Smooth muscle cell (in vitro differentiated cells): Measurements from ENCODE around the gene TACC3. TPM values are rescaled to one million over a fixed set of nuclear protein-coding genes. Genes with fewer than 3 reads are reported as not detected.

Experiments
- DNase-seq: peaks from one replicate; lab custom pipeline; 2025; ENCODE audit not compliant: unreplicated experiment; lab: John Stamatoyannopoulos, UW
- H2AFZ ChIP-seq: fragments of 200-600 bp; sonication (generic); 2 replicates; pipeline ENCODE4 v1.6.0; 2016; ENCODE audit warnings: antibody characterized with exemption, low read depth, mild to moderate bottlenecking
- H3F3A ChIP-seq: fragments of 200-600 bp; sonication (generic); 2 replicates; pipeline ENCODE4 v1.6.0; 2017; ENCODE audit warnings: antibody characterized with exemption, low read depth
- H3K27ac ChIP-seq: fragments of 200-600 bp; sonication (generic); 2 replicates; pipeline ENCODE4 v1.5.1; 2016; ENCODE audit warnings: low read depth, mild to moderate bottlenecking
- H3K27me3 ChIP-seq: fragments of 200-600 bp; sonication (generic); 2 replicates; pipeline ENCODE4 v1.6.1; 2016; ENCODE audit warnings: low read depth, mild to moderate bottlenecking
- H3K36me3 ChIP-seq: fragments of 200-600 bp; sonication (generic); 2 replicates; pipeline ENCODE4 v1.5.1; 2016; ENCODE audit warnings: low read depth
- H3K4me1 ChIP-seq: fragments of 200-600 bp; sonication (generic); 2 replicates; pipeline ENCODE4 v1.5.1; 2016; ENCODE audit warnings: low read depth
- H3K4me2 ChIP-seq: fragments of 200-600 bp; sonication (generic); 2 replicates; pipeline ENCODE4 v1.6.0; 2016; ENCODE audit warnings: mild to moderate bottlenecking
- H3K4me3 ChIP-seq: fragments of 200-600 bp; sonication (generic); 2 replicates; pipeline ENCODE4 v1.5.1; 2016; ENCODE audit warnings: mild to moderate bottlenecking
- H3K79me2 ChIP-seq: fragments of 200-600 bp; sonication (generic); 2 replicates; pipeline ENCODE4 v1.6.0; 2016; ENCODE audit warnings: low read depth, mild to moderate bottlenecking
- H3K9ac ChIP-seq: fragments of 200-600 bp; sonication (generic); 2 replicates; pipeline ENCODE4 v1.6.0; 2016; ENCODE audit warnings: low read depth
- H3K9me3 ChIP-seq: fragments of 200-600 bp; sonication (generic); replicated peaks from 2 replicates; pipeline ENCODE4 v1.5.1; 2016; ENCODE audit warnings: low read depth
- H4K20me1 ChIP-seq: fragments of 200-600 bp; sonication (generic); 2 replicates; pipeline ENCODE4 v1.6.0; 2016; ENCODE audit warnings: low read depth
- CTCF ChIP-seq: fragments of 200-600 bp; sonication (generic); IDR thresholded peaks from 2 replicates; pipeline ENCODE4 v1.5.1; 2017; ENCODE audit warnings: borderline replicate concordance, mild to moderate bottlenecking, antibody characterized with exemption; ENCODE audit not compliant: insufficient read depth, poor library complexity, severe bottlenecking
- WGBS: methylation state at CpG from one replicate; pipeline ENCODE4 v1.1.7; 2016; ENCODE audit warnings: low lambda C conversion rate; 5-methylcytosine and 5-hydroxymethylcytosine counted together
- polyA plus RNA-seq: library from polyadenylated mRNA; unstranded; fragments of >200 nt; fragmentation: Nextera tagmentation; extraction: Ambion mirVana; gene quantifications from 2 replicates; pipeline ENCODE4 v1.2.1, GENCODE V29; 2016
- total RNA-seq: library from RNA; depleted of rRNA; stranded (reverse); fragments of >200 nt; gene quantifications from 2 replicates; pipeline ENCODE4 v1.2.3, GENCODE V29; 2014

TACC3 gene
- total and polyA plus RNA-seq, 2 experiments from 2014 or later = 12.5 to 19.4 TPM

GRCh38 chr4:1726146-1726934 is 5.0 kb downstream of the TACC3 start:
- H3K9me3 ChIP-seq = no peaks in the 10 kb centered on the region
- H2AFZ ChIP-seq = no peak overlapping the region
- no peaks in the 10 kb centered on the region for H3K27me3 ChIP-seq
- peaks cover 26% of the 10 kb centered on the region for H3K79me2 ChIP-seq
- peak; percentile 70 for DNase-seq
- no peaks in the 10 kb centered on the region for H4K20me1 ChIP-seq
- peak; percentile 98 for TF ChIP-seq CTCF
- H3K4me2 ChIP-seq = no peak overlapping the region
- no peaks in the 10 kb centered on the region for H3F3A ChIP-seq
- no peak overlapping the region for H3K4me3 ChIP-seq
- H3K36me3 ChIP-seq = no peaks in the 10 kb centered on the region
- 66% methylated on average over 17 of the region's 17 CpGs for WGBS
- no peak overlapping the region for H3K9ac ChIP-seq
- no peak overlapping the region for H3K27ac ChIP-seq
- H3K4me1 ChIP-seq = no peaks in the 10 kb centered on the region

- Histone ChIP-seq H3K9me3 (no peaks in the 10 kb centered on the region), H3K27ac (no peak overlapping the region), H2AFZ (no peak overlapping the region), H3K9ac (no peak overlapping the region), H3K4me3 (no peak overlapping the region), H3K27me3 (no peaks in the 10 kb centered on the region), H3K79me2 (peaks cover 17% of the 10 kb centered on the region), H3K4me2 (no peak overlapping the region), H3K36me3 (no peaks in the 10 kb centered on the region), H3F3A (no peaks in the 10 kb centered on the region), H3K4me1 (no peaks in the 10 kb centered on the region), H4K20me1 (no peaks in the 10 kb centered on the region)
- DNase-seq = no peak
- WGBS = 88% methylated on average over 18 of the region's 18 CpGs
- TF ChIP-seq CTCF = no peak
Measured at GRCh38 chr4:1727117-1728031, 6.1 kb downstream of the TACC3 start.

GRCh38 chr4:1728061-1728980 is 7.0 kb downstream of the TACC3 start:
- WGBS = 97% methylated on average over 31 of the region's 31 CpGs
- H3K9ac ChIP-seq = no peak overlapping the region

More at GRCh38 chr4:1728061-1728980, 7.0 kb downstream of the TACC3 start:
- no peaks in the 10 kb centered on the region for H3K27me3 ChIP-seq
- no peak overlapping the region for H2AFZ ChIP-seq
- no peaks in the 10 kb centered on the region for H3K36me3 ChIP-seq
- no peak overlapping the region for H3K27ac ChIP-seq
- no peak overlapping the region for H3K4me2 ChIP-seq
- H3K4me1 ChIP-seq = no peaks in the 10 kb centered on the region
- H3K79me2 ChIP-seq = peaks cover 8% of the 10 kb centered on the region
- no peaks in the 10 kb centered on the region for H3F3A ChIP-seq
- no peak for TF ChIP-seq CTCF
- DNase-seq = no peak
- no peak overlapping the region for H3K4me3 ChIP-seq
- H4K20me1 ChIP-seq = no peaks in the 10 kb centered on the region
- H3K9me3 ChIP-seq = no peaks in the 10 kb centered on the region
